HG02798 (cell line): ENCODE data around the gene TMEM131.
"Not testable (repeated sequence)": the region's sequence is repeated elsewhere in the genome, so short reads cannot be mapped to it uniquely, and the experiment has no call there.

Experiments
- ATAC-seq: cut with Tn5 transposase; IDR thresholded peaks from one replicate; pipeline ENCODE4 v1.9.1; 2021; ENCODE audit warnings: mild to moderate bottlenecking; ENCODE audit not compliant: unreplicated experiment, poor library complexity

Gene TMEM131

DNA sequence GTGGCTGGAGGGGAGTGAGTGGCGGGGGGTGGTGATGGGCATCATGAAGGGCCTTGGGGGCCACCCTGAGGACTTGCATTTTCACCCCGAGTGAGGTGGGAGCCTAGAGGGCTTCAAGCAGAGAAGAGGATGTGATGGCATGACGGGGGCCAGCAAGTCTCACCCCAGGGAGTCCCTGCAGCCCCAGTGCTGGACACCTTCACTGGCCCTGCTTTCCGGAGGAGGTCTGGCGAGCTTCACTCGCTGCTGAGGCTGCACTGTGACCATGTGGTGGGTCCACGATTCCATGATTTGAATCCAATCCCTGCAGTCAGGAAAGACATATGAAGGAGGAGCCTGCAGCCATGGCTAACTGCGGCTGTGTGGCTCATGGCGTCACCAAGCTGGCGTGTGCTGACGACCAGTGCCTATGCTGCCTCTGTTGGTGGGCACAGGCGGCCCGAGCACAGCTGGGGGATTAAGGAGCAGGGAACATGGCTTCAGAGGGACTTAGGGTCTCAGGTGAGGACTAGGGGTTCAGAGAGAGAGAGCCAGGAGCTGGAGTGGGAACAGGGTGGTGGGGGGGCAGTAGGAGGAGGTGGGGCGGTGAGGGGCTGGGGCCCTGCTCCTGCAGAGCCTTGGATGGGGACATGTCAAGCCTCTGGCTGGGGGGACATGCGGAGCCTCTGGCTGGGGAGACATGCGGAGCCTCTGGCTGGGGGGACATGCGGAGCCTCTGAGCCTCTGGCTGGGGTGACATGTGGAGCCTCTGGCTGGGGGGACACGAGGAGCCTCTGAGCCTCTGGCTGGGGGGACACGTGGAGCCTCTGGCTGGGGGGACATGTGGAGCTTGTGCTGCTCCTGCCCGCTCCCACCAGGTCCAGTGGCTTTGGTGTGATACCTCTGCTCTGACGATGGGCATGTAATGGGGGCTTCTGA is 278.8 kb downstream of the TMEM131 start:
- ATAC-seq: no peak

DNA sequence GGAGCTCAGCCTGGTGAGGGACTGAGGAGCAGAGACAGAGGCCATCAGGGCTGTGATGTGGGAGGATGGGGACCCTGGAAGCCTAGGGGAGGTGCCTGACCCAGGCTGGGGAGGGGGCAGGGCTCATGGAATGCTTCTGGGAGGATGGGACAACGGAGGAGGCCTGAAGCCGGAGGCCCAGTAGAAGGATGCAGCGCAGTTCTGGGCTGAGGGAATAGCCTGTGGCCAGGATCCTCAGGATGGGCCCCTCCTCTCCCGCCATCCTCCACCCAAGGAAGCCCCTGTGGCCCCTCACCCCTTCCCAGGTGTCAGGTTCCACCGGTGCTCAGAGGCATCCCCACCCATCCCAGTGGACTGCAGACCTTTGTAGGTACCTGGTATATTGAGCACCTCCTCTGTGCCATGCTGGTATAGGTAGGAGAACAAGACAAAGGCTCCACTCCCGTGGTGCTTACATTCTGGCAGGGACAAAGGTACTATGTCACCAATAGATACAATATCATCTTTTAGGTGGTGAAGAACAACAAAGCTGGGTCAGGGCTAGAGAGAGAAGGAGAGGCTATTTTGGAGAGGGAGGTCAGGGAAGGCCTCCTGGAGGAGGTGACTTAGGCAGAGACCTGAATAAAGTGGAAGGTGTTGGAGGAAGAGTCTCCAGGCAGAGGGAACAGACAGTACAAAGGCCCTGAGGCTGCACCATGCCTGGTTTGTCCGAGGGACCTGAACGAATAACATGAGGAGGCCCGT is 279.6 kb downstream of the TMEM131 start:
- no peak for ATAC-seq

DNA sequence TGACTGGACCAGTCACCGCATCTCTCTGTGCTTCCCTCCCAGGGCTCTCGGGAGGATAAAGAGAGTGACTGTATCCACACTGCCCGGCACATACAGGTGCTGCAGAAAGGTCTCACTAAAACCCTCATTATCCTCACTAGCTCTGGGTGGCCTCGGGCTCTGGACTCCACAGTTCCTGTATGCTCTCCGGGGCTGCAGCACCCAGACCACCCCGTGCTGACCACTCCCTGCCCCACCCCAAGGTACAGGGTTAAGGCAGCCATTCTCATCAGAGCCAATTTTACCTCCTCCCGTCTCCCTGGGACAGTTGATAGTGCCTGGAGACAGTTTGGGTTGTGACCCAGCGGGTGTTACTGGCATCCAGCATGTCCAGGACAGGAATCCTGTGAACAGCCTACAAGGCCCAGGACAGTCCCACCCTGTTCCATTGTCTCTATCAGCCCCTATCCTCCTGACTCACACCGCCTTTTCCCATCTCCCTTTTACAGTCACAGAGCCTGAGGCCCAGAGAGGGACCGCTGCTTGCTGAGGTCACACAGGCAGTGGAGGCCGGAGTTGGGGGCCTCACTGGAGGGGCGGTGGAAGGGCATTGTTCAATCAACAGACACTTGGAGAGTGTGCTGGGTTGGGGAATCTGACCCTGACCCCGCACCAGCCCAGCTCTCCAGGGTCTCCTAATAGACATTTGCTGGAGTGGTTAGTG is 280.6 kb downstream of the TMEM131 start:
- ATAC-seq: no peak

DNA sequence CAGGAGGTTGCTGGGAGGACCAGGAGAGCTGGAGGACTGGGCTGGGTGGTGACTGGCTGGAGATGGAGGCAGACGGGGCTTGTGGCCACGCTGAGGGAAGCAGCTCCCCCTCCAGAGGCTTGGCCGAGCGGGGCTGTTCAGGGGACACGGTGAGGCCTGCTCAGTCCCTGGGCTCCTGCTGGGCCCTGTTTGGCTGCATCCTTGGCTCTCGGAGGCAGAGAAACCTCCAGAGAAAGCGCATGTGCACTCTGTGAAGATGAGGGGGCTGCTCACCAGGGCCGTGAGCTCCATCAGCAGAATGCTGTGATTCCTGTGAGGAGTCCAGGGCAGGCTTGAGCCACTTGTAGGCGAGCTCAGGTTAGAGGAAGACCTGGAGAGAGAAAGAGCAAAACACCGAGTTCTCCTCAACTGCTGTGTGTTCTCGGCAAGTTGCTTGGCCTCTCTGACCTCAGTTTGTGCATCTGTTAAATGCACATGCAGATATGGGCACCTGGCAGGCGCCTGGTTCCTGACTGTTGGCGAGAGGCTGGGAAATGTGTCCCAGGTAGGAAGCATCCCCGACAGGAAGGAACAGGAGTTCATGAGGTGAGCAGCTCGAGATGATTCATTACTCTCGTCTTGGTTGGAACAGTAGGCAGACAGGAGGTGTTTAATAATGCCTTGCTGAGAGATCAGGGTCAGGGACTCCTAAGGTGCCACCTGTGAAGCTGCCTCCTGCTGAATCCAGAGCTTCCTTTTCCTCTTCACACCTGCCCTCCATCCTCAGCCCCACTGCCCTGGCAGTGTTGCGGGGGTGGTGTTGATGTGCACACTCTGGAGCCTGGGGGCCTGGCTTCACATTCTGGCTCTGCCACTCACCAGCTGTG is 281.4 kb downstream of the TMEM131 start:
- no peak for ATAC-seq

DNA sequence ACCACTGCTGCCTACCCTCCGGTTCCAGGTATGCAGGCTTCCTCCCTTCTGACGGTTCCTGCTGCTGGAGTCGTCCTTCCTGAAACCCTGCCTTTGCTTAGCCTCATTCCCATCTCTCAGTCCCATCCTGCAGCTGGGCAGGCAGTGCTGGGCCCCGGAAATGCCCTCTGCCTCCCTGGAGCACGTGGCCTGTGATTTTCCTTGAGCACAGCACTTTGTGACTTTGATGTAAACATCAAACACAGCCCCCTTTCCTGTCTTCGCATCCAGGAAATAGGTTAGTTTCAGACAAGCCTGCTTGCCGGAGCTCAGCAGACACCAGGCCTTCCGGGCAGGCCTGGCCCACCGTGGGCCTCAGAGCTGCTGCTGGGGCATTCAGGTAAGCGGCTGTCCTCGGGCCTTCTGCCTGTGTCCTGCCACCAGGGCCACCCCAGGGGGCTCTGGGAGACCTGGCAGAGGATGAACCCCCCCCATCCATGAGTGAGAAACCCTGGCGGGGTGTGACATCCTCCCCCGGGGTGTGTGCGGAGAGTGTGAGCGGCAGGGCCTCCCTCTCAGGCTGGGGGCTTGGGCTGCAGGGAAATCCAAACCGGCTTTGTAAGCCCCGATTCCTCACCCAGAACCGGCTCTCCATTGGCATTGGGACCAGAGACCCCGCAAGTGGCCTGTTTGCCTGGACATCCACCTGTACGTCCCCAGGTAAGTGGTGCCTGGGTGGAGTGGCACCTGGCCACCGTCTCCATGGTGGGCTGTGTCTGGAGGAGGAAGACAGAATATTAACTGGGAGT is 282.3 kb downstream of the TMEM131 start, which contains the start of gene ZAP70:
TSS of gene ZAP70 (plus strand) at position 281 of the 788 bp plus-strand sequence. CDS start 10,461 bp downstream, outside the sequence.
- no peak for ATAC-seq

DNA sequence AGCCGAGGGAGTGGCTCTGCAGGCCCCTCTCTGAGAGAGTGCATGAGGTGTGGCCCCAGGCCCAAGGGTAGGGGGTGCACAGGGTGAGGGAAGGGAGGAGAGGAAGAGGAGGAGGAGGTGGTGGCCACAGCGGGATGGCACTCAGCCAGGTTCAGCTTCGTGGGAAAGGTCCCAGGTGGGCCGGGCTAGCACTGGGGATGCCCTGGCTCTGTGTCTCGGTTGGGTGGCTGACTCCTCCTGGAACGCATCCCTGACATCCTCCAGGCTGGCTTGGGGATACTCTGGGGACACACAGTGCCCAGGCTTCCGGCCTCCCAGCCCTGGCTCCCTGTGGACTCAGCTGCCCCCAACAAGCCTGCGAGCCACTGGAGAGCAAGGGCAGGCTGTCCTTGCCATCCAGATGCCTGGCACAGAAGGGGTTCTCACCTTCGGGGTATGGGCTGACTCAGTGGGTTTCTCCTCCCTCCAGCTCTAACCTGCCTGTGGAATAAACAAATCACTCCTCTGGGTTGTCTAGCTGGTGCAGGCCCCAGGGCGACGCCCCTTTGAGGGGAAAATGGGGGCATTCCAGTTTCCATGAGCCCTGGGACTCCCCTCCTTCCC is 283.0 kb downstream of the TMEM131 start:
- ATAC-seq: no peak

DNA sequence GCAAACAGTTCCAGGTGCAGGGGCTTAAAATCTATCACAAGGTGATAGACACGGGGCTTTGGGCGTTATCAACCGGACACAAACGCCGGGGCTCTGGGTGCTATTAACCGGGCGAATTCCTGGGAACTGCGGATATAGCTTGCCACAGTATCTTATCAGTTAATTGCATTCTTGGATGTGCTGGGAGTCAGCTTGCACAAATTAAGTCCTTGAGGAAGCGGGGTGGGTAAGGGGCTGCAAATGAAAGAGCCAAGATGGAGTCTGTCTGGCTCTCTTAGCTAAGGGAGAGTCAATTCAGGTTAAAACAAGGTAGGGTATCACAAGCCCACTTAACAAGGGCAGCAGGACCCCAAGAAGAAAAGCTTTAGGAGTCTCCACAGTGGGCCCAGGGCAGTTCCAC is 283.6 kb downstream of the TMEM131 start:
- not testable (repeated sequence) for ATAC-seq

DNA sequence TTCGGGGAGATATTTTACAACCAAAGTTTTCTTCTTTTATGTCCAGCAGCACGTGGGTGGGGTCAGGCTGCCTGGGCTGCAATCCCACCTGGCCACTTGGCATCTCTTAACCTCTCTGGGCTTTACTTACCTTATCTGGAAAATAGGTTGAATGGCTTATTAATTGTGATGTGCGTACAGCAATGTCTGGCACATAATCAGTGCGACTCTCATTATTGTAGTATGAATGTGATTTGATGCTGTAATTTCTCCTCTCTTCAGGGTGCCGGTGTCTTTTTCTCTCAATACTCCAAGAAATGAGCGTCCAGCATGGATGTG is 284.4 kb downstream of the TMEM131 start:
- ATAC-seq: no peak

DNA sequence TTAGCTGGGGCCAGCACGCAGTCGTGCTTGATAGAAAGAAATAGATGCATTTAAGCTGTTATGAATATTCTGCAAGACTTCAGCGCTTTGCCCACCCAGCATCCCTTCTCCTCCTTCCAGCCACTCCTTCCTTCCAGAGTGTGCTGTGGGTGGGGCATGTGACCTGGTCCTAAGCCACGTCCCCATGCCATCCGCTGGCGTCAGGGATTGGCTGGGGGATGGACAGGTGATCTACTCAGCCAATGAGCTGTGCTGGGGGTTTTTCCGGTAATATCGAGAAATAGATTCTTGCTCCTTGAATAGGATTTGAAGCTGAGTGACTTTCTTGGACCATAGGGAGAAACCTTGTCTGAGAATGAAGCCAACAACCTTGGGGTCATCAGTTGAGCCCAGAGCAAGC is 287.1 kb downstream of the TMEM131 start:
- no peak for ATAC-seq

DNA sequence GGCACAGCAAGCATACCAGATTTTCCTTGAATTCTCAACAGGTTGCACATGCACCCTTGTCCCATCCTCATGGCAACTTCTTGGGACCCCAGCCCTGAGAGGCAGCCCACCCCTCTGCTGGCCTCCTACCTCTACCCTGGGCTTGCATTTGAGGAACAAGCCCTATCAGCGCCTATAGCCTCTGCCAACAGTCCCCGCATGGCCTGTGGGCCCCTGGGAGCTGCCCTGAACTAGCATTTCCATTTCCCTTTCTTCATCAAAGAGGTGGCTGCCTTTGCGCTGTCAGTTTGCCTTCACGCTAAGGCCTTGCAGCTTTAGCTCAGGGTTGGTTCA is 287.7 kb downstream of the TMEM131 start:
- ATAC-seq: no peak

DNA sequence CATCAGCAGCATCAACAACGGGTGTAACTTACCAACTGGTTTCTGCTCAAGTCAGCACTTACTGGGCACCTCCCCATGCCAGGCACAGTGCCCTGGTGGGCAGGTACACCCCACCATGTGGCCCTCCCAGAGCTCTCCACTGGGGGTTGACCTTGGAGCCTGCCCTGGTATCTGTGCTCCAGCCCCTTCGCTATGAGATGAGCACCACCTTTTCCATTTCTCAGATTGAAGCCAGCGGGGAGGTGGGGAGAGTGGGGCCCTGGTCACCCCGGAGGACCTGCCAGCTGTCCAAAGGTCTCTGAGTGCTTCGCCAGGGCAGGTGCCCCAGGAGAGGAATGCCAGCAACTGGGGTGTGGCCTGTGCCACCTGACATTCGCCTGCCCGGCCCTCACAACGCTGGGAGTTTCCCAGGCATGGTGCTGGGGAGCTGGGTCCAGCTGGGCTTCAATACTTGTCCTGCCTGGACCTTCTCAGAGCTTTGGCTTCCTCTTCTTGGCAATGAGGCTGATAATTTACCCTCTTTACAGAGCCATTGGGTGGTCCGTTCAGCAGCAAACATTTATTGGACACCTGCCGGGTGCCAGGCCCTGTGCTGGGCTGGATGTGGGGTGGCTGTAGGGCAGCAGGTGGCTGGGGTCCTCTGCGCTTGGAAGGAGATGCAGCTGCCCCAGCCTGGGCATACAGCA is 288.2 kb downstream of the TMEM131 start:
- ATAC-seq: no peak

DNA sequence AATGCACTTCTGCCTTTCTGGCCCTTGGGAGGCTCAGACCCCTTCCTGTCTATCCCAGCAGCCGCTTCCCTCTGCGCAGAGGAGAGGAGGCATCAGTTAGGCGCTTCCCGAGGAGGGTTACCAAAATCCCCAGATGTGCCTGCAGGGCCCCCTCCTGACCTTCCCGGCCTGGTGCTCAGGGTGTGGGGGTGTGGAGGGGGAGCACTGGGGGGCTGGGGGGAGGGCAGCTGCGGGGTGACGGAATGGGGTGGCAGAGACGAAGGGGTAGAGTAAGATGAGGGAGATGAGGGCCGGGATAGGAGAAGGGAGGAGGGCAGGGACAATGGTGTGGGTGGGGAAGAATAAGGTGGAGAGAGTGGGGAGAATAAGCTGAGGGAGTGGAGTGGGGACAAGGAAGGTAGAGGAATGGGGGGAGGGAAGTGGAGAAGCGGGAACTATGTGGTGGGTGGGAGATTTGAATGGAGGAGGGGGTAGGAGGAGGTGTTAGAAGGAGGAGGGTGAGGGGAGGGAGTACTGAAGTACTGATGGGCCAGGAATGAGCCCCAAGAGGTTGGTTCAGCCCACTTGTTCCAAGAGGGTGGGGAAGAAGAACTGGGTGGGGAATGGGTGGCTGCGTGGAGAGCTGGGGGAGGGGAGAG is 288.9 kb downstream of the TMEM131 start:
- no peak for ATAC-seq
